CD14-positive monocyte (primary cell): ENCODE measurements around the gene CAMK1D. TPM values are rescaled to one million over a fixed set of nuclear protein-coding genes. Genes with fewer than 3 reads are reported as not detected.

Experiments used
- DNase-seq, 3 donors: peaks; one replicate each; pipeline ENCODE4 v3.0.0-alpha.2; 2011 to 2022
- H2AFZ ChIP-seq: 2 replicates; pipeline ENCODE4 v1.6.0; 2012; ENCODE audit warnings: mild to moderate bottlenecking, low read depth, low read length, inconsistent platforms; ENCODE audit not compliant: insufficient read depth, poor library complexity, severe bottlenecking
- H3K27ac ChIP-seq, 2 donors: 1 replicate in 1 of 2; 2 replicates in 1 of 2; pipeline ENCODE4 v1.5.1; 2012 to 2013; ENCODE audit warnings: low read length in 2 of 2, control low read depth in 1 of 2, inconsistent platforms in 1 of 2, low read depth in 1 of 2, mild to moderate bottlenecking in 1 of 2
- H3K27me3 ChIP-seq, 2 donors: one replicate each; pipeline versions ENCODE4 v1.6.0 to v1.6.1; 2011 to 2013; ENCODE audit warnings: low read length in 2 of 2; ENCODE audit not compliant: control insufficient read depth in 2 of 2, insufficient read depth in 2 of 2
- H3K36me3 ChIP-seq, 2 donors: replicated peaks in 1 of 2; 1 replicate in 1 of 2; 2 replicates in 1 of 2; pipeline versions ENCODE4 v1.5.1 to v1.6.1; 2012 to 2013; ENCODE audit warnings: low read length in 2 of 2, control low read depth in 1 of 2, inconsistent platforms in 1 of 2, mild to moderate bottlenecking in 1 of 2; ENCODE audit not compliant: insufficient read depth in 2 of 2, control insufficient read depth in 1 of 2
- H3K4me1 ChIP-seq, 2 donors: 1 replicate in 1 of 2; 2 replicates in 1 of 2; pipeline versions ENCODE4 v1.5.1 to v1.6.1; 2012 to 2013; ENCODE audit warnings: low read length in 2 of 2, control low read depth in 1 of 2, inconsistent platforms in 1 of 2, mild to moderate bottlenecking in 1 of 2, moderate library complexity in 1 of 2; ENCODE audit not compliant: insufficient read depth in 2 of 2, control insufficient read depth in 1 of 2
- H3K4me2 ChIP-seq: replicated peaks from 2 replicates; pipeline ENCODE3; 2012; ENCODE audit warnings: low read length, moderate library complexity, mild to moderate bottlenecking; ENCODE audit not compliant: poor library complexity, severe bottlenecking; ENCODE audit errors: extremely low read depth
- H3K4me3 ChIP-seq, 3 experiments: fragments of 200-600 bp in 1 of 3; sonication (generic) in 1 of 3; replicated peaks in 1 of 3; 1 replicate in 2 of 3; 2 replicates in 1 of 3; pipeline ENCODE4 v1.5.1; 2011 to 2013; ENCODE audit warnings: low read length in 3 of 3, mild to moderate bottlenecking in 3 of 3, control low read depth in 2 of 3, low read depth in 2 of 3, inconsistent platforms in 1 of 3, moderate library complexity in 1 of 3
- H3K79me2 ChIP-seq: 2 replicates; pipeline ENCODE4 v1.6.0; 2012; ENCODE audit warnings: mild to moderate bottlenecking, control low read depth, inconsistent platforms, low read length, moderate library complexity; ENCODE audit not compliant: insufficient read depth
- H3K9ac ChIP-seq: 2 replicates; pipeline ENCODE4 v1.6.0; 2017; ENCODE audit warnings: low read length, mild to moderate bottlenecking; ENCODE audit not compliant: insufficient read depth, poor library complexity, severe bottlenecking
- H3K9me3 ChIP-seq, 2 donors: replicated peaks in 1 of 2; 1 replicate in 1 of 2; 2 replicates in 1 of 2; pipeline versions ENCODE4 v1.5.1 to v1.6.1; 2012 to 2013; ENCODE audit warnings: low read length in 2 of 2, control low read depth in 1 of 2; ENCODE audit not compliant: control insufficient read depth in 1 of 2, insufficient read depth in 1 of 2
- H4K20me1 ChIP-seq: 2 replicates; pipeline ENCODE4 v1.6.0; 2012; ENCODE audit warnings: mild to moderate bottlenecking, low read length, control low read depth, moderate library complexity; ENCODE audit not compliant: insufficient read depth
- H3K27ac Mint-ChIP-seq, 7 donors: one replicate each; pipeline ENCODE4 v1.8.0; 2020; ENCODE audit warnings: mild to moderate bottlenecking in 7 of 7, mixed read lengths in 7 of 7, moderate library complexity in 6 of 7, inconsistent platforms in 2 of 7
- H3K27me3 Mint-ChIP-seq, 3 donors: one replicate each; pipeline ENCODE4 v1.8.0; 2021 to 2022; ENCODE audit warnings: low read depth in 3 of 3, mild to moderate bottlenecking in 3 of 3, mixed read lengths in 3 of 3, moderate library complexity in 3 of 3, inconsistent platforms in 1 of 3
- H3K36me3 Mint-ChIP-seq, 2 donors: one replicate each; pipeline ENCODE4 v1.8.0; 2020; ENCODE audit warnings: mixed read lengths in 2 of 2, inconsistent platforms in 1 of 2, mild to moderate bottlenecking in 1 of 2
- H3K4me1 Mint-ChIP-seq: one replicate; pipeline ENCODE4 v1.8.0; 2020; ENCODE audit warnings: mild to moderate bottlenecking, mixed read lengths
- H3K4me3 Mint-ChIP-seq, 2 donors: one replicate each; pipeline ENCODE4 v1.8.0; 2020; ENCODE audit warnings: mild to moderate bottlenecking in 2 of 2, mixed read lengths in 2 of 2, moderate library complexity in 1 of 2
- H3K9me3 Mint-ChIP-seq, 7 donors: one replicate each; pipeline ENCODE4 v1.8.0; 2020 to 2022; ENCODE audit warnings: mixed read lengths in 7 of 7, mild to moderate bottlenecking in 6 of 7, moderate library complexity in 6 of 7, inconsistent platforms in 2 of 7
- WGBS: methylation state at CpG from one replicate; pipeline ENCODE4 v1.1.5; 2013; ENCODE audit warnings: missing lambda C conversion rate; ENCODE audit not compliant: insufficient coverage; 5-methylcytosine and 5-hydroxymethylcytosine counted together
- intact Hi-C, 2 donors: fragments of 100-400 bp; cut with micrococcal nuclease; formaldehyde crosslinking; loops; one replicate each; pipeline versions ENCODE4 v1.15.0 to v1.15.1; 2023
- polyA plus RNA-seq, 3 donors: library from polyadenylated mRNA; depleted of rRNA in 1 of 3; unstranded in 2 of 3; stranded (reverse) in 1 of 3; fragments of 300-500 nt in 2 of 3; fragments of >200 nt in 1 of 3; fragmentation: Illumina TruSeq in 2 of 3; gene quantifications; 1 replicate in 2 of 3; 2 replicates in 1 of 3; pipeline ENCODE4 v1.2.3, GENCODE V29; 2012 to 2021
- TF ChIP-seq, protein P1 (sequence below): fragments of 200-600 bp; IDR thresholded peaks from one replicate; pipeline ENCODE4 v1.8.0; 2022; ENCODE audit warnings: antibody characterized with exemption, mild to moderate bottlenecking

CAMK1D gene
- polyA plus RNA-seq, 3 donors = 6.7 to 11.8 (median 7.1) TPM

DNA sequence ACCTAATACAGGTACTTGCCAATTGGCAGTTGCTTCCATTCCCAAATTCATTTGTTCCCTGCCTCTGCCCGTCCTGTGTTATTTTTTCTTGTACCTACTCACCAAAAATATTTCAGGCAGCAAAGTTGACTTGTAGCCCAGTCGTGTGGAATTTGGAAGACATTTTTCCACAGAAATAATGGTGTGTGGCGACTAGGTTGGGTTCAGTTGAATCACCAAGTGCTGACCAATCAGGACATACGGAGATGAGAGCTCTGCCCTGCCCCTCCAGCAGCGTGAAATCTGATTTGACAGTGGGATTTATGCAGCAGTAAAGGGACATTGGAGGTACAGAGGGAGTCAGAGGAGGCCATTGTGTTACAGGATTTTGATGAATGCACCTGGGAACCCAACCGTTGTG is 435.3 kb downstream of the CAMK1D start:
- WGBS = 100% methylated on average over 1 of the region's 6 CpGs
- Histone ChIP-seq H3K4me3 (no peak overlapping the region), H3K9me3 (peaks cover 0 to 2% of the 10 kb centered on the region in 2 donors), H3K36me3 (no peaks in the 10 kb centered on the region), H2AFZ (no peak overlapping the region), H3K4me2 (no peak overlapping the region), H3K27ac (no peak overlapping the region), H3K27me3 (no peaks in the 10 kb centered on the region), H3K9ac (no peak overlapping the region), H4K20me1 (no peaks in the 10 kb centered on the region), H3K4me1 (no peaks in the 10 kb centered on the region), H3K79me2 (no peaks in the 10 kb centered on the region)
- DNase-seq = no peak
- TF ChIP-seq, protein P1, sequence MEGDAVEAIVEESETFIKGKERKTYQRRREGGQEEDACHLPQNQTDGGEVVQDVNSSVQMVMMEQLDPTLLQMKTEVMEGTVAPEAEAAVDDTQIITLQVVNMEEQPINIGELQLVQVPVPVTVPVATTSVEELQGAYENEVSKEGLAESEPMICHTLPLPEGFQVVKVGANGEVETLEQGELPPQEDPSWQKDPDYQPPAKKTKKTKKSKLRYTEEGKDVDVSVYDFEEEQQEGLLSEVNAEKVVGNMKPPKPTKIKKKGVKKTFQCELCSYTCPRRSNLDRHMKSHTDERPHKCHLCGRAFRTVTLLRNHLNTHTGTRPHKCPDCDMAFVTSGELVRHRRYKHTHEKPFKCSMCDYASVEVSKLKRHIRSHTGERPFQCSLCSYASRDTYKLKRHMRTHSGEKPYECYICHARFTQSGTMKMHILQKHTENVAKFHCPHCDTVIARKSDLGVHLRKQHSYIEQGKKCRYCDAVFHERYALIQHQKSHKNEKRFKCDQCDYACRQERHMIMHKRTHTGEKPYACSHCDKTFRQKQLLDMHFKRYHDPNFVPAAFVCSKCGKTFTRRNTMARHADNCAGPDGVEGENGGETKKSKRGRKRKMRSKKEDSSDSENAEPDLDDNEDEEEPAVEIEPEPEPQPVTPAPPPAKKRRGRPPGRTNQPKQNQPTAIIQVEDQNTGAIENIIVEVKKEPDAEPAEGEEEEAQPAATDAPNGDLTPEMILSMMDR = no peak
- no peak overlapping the region for H3K27ac Mint-ChIP-seq
- H3K9me3 Mint-ChIP-seq = peaks cover 0 to 6% (median 1%) of the 10 kb centered on the region in 7 donors
- H3K4me1 Mint-ChIP-seq = peaks cover 3% of the 10 kb centered on the region
- peaks cover 0 to 7% (median 0%) of the 10 kb centered on the region in 3 donors for H3K27me3 Mint-ChIP-seq
- peaks cover 0 to 1% of the 10 kb centered on the region in 2 donors for H3K36me3 Mint-ChIP-seq
- no peak overlapping the region for H3K4me3 Mint-ChIP-seq
- intact Hi-C loops = no loop called here

DNA sequence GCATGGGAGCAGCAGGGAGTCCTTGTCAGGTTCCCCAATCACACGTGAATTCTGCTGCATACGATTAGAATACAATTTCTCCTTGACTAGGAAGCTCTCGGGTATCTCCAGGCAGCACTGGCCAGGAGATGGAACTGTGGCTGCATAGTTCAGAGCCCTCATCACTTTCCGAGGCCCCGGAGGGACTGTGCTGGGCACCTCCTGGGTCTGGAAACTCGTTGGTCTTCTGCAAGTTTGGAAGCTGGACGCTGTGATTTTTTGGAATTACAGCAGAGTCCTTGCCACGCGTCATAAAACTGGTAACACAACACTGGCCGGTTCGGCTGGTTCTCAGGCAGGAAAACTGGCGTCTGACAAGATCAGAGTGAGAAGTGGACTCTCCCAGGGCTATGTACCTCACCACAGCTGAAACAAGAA is 436.1 kb downstream of the CAMK1D start:
- H3K4me3 Mint-ChIP-seq = no peak overlapping the region
- peaks cover 0 to 6% (median 1%) of the 10 kb centered on the region in 7 donors for H3K9me3 Mint-ChIP-seq
- peaks cover 0 to 1% of the 10 kb centered on the region in 2 donors for H3K36me3 Mint-ChIP-seq
- no peak overlapping the region for H3K4me3 ChIP-seq
- peaks cover 0 to 6% (median 0%) of the 10 kb centered on the region in 3 donors for H3K27me3 Mint-ChIP-seq
- TF ChIP-seq, protein P1 = no peak
- no peak overlapping the region for H3K27ac ChIP-seq
- H3K27ac Mint-ChIP-seq = no peak overlapping the region
- no peaks in the 10 kb centered on the region for H3K36me3 ChIP-seq
- no peaks in the 10 kb centered on the region for H3K79me2 ChIP-seq
- H3K9ac ChIP-seq = no peak overlapping the region
- no peaks in the 10 kb centered on the region for H3K27me3 ChIP-seq
- no peak overlapping the region for H2AFZ ChIP-seq
- no peak for DNase-seq
- H3K4me2 ChIP-seq = no peak overlapping the region
- no peaks in the 10 kb centered on the region for H3K4me1 ChIP-seq
- H4K20me1 ChIP-seq = no peaks in the 10 kb centered on the region
- peaks cover 0 to 2% of the 10 kb centered on the region in 2 donors for H3K9me3 ChIP-seq
- peaks cover 3% of the 10 kb centered on the region for H3K4me1 Mint-ChIP-seq
- intact Hi-C loops = no loop called here
- 91% methylated on average over 10 of the region's 12 CpGs for WGBS
